VCaP (cell line): Measurements from ENCODE around the gene TAF1B.
"Not testable (repeated sequence)": the region's sequence is repeated elsewhere in the genome, so short reads cannot be mapped to it uniquely, and the experiment has no call there.

Experiments
- H3K27ac ChIP-seq: fragments of 450-650 bp; 2 replicates; pipeline ENCODE4 v1.5.1; 2017
- TF ChIP-seq, protein P1 (sequence below): fragments of 450-650 bp; conservative IDR thresholded peaks from 2 replicates; pipeline ENCODE4 v1.5.1; 2017; ENCODE audit warnings: mild to moderate bottlenecking, moderate library complexity

TAF1B gene

GRCh38 chr2:9910699-9911098, 67.4 kb downstream of the TAF1B start:
- no peak overlapping the region for H3K27ac ChIP-seq
- TF ChIP-seq, protein P1, sequence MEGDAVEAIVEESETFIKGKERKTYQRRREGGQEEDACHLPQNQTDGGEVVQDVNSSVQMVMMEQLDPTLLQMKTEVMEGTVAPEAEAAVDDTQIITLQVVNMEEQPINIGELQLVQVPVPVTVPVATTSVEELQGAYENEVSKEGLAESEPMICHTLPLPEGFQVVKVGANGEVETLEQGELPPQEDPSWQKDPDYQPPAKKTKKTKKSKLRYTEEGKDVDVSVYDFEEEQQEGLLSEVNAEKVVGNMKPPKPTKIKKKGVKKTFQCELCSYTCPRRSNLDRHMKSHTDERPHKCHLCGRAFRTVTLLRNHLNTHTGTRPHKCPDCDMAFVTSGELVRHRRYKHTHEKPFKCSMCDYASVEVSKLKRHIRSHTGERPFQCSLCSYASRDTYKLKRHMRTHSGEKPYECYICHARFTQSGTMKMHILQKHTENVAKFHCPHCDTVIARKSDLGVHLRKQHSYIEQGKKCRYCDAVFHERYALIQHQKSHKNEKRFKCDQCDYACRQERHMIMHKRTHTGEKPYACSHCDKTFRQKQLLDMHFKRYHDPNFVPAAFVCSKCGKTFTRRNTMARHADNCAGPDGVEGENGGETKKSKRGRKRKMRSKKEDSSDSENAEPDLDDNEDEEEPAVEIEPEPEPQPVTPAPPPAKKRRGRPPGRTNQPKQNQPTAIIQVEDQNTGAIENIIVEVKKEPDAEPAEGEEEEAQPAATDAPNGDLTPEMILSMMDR: no peak

DNA sequence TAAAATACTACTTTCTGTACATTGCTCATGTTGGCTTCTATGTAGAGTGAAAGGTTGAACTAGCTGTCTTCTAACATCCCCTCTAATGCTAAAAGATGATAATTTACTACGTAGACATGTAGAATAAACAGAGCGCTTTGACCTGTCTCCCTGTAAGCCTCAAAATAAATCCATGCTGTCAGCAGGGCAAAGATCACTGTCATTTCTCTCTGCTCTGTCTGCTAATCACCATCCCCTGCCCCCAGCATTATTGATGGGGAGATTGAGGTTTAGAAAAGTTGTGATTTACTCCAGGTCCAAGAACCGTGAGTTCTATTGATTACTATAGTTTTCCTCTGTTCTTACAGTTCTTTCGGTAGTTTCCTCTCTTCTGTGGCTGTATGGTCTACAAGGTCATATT, 69.2 kb downstream of the TAF1B start:
- TF ChIP-seq, protein P1: no peak
- no peak overlapping the region for H3K27ac ChIP-seq

DNA sequence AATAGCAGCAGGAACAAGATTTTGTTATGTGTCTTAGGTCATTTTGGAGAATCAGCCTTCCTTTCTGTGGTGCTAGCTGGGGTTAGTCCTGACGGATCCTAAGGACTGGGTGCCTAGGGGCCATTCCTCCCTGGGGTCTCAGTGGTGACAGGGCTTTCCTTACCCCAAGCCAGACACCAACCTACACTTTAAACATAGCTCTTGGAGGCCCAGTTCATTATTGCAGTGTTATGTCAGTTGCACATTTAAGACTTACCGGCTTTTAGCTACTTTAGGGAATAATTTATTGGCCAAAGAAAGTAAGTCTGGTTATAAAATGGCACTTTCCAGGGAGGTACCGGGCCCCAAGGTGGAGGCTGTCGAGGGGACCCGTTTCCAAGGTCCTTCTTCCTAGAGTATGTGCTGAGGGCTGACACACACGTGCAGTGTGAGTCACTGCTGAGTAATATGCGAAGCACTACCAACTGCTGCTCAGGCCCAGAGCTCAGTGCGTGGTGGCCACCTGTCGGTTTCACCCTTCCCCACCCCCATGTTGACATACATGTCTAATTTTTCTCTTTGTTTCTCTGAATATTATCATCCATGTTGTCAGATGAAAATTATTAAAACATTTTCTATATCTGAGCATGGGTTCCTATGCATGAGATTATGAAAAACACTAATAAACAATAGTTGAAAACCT, 71.3 kb downstream of the TAF1B start:
- TF ChIP-seq, protein P1: no peak
- no peak overlapping the region for H3K27ac ChIP-seq

DNA sequence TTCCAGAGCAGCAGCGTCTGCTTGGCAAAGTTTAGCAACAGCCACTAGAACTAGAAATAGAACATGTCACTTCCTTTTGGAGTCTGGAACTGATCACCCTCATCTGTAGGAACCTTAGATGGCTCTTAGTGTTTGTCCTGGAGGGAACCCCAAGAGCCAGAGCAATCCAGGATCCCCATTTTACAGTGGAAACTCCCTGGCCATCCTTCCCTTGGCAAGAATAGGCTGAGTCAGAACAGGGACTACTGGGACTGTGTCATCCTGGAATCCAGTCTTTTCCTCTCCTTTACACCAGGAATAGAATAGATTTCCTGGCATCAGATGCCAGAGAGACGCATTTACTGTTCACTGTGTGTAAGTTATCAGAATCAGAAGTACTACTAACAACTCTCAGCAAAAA, 75.0 kb downstream of the TAF1B start:
- no peak overlapping the region for H3K27ac ChIP-seq
- TF ChIP-seq, protein P1: no peak

- H3K27ac ChIP-seq: no peak overlapping the region
- TF ChIP-seq, protein P1: no peak
These were observed 76.2 kb downstream of the TAF1B start for GRCh38 chr2:9919512-9919911.

DNA sequence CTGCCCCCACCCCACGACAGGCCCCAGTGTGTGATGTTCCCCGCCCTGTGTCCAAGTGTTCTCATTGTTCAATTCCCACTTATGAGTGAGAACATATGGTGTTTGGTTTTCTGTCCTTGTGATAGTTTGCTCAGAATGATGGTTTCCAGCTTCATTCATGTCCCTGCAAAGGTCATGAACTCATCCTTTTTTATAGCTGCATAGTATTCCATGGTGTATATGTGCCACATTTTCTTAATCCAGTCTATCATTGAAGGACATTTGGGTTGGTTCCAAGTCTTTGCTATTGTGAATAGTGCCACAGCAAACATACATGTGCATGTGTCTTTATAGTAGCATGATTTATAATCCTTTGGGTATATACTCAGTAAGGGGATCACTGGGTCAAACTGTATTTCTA, 83.7 kb downstream of the TAF1B start:
- H3K27ac ChIP-seq: not testable (repeated sequence)

GRCh38 chr2:9937258-9937657, 94.0 kb downstream of the TAF1B start:
- TF ChIP-seq, protein P1: no peak
- H3K27ac ChIP-seq: no peak overlapping the region

DNA sequence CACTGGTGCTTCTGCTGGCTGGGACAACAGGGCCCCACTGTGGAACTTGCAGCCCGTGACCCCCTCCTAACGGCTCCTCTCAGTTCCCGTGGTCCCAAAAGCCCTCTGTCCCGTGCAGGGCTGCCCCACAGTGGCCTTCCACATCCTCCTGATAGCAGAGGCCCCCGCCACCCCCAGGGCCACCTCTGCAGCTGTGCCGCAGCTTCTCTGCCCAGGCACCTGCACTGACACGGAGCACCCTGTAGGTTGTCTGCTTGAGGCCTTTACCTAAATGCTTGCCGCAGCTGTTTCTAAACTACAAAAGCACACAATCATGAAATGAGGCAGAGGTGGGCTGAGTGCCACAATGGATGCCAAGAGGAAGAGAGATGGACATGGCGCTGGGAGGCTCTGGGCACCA, 94.7 kb downstream of the TAF1B start:
- H3K27ac ChIP-seq: no peak overlapping the region
- TF ChIP-seq, protein P1: no peak
